Measurements from ENCODE around the gene ZBTB45. TPM values are rescaled to one million over a fixed set of nuclear protein-coding genes. Genes with fewer than 3 reads are reported as not detected.
A peak's percentile ranks its signal among the peaks of the same experiment; 100 is the strongest.

The ZBTB45 gene
- total and polyA plus RNA-seq, 2 donors from 2014 or later: 7.7 to 16.9 TPM

- Histone ChIP-seq H3K9ac (ENCODE audit: low read length in 3 of 3) (no peak overlapping the region), H3K27ac (ENCODE audit: low read depth in 2 of 2, low read length in 2 of 2) (no peak overlapping the region), H3K36me3 (ENCODE audit: control insufficient read depth in 2 of 3, insufficient read depth in 3 of 3, low read length in 3 of 3) (peaks cover 0 to 6% (median 6%) of the 10 kb centered on the region in 3 donors), H3K9me3 (ENCODE audit: control insufficient read depth in 2 of 3, insufficient read depth in 1 of 3, low read length in 3 of 3) (no peaks in the 10 kb centered on the region), H3K27me3 (ENCODE audit: control insufficient read depth, insufficient read depth, low read length) (no peaks in the 10 kb centered on the region), H3K4me1 (ENCODE audit: control insufficient read depth in 2 of 3, insufficient read depth in 2 of 3, low read depth in 1 of 3, low read length in 3 of 3) (peaks cover 4 to 19% (median 7%) of the 10 kb centered on the region in 3 donors), H3K4me3 (ENCODE audit: low read length in 3 of 3) (no peak overlapping the region)
- intact Hi-C loops (cut with DNase I): no loop called here
- DNase-seq (no peak), FAIRE-seq (no peak)
- TF ChIP-seq, protein P1, sequence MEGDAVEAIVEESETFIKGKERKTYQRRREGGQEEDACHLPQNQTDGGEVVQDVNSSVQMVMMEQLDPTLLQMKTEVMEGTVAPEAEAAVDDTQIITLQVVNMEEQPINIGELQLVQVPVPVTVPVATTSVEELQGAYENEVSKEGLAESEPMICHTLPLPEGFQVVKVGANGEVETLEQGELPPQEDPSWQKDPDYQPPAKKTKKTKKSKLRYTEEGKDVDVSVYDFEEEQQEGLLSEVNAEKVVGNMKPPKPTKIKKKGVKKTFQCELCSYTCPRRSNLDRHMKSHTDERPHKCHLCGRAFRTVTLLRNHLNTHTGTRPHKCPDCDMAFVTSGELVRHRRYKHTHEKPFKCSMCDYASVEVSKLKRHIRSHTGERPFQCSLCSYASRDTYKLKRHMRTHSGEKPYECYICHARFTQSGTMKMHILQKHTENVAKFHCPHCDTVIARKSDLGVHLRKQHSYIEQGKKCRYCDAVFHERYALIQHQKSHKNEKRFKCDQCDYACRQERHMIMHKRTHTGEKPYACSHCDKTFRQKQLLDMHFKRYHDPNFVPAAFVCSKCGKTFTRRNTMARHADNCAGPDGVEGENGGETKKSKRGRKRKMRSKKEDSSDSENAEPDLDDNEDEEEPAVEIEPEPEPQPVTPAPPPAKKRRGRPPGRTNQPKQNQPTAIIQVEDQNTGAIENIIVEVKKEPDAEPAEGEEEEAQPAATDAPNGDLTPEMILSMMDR (IDR thresholded peaks at IDR 0.05; ENCODE audit: borderline replicate concordance, extremely low read depth, insufficient read depth): no peak
These were observed 2.0 kb upstream of the ZBTB45 start for GRCh38 chr19:58521651-58522050.

DNA sequence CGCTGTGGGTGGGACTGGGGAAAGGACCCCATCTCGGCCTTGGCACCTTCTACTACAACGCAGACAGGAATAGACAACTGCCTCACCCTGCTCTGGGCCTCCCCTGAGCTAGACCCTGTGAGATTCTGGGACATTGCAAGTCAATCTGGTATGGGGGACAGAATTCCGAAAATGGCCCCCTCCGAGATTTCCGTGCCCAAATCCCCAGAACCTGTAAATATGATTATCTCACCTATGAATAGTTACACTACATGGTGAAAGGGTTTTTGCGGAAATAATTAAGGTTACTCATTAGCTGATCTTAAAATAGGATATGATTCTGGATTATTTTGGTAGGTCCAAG is 618 bp upstream of the ZBTB45 start:
- TF ChIP-seq, protein P1 (IDR thresholded peaks at IDR 0.05; ENCODE audit: borderline replicate concordance, extremely low read depth, insufficient read depth): no peak
- no peaks in the 10 kb centered on the region for H3K9me3 ChIP-seq (ENCODE audit: control insufficient read depth in 2 of 3, insufficient read depth in 1 of 3, low read length in 3 of 3)
- H3K36me3 ChIP-seq (ENCODE audit: control insufficient read depth in 2 of 3, insufficient read depth in 3 of 3, low read length in 3 of 3): peaks cover 0 to 10% (median 7%) of the 10 kb centered on the region in 3 donors
- DNase-seq: no peak
- intact Hi-C loops (cut with DNase I): no loop called here
- FAIRE-seq: no peak
- peaks cover 4 to 21% (median 7%) of the 10 kb centered on the region in 3 donors for H3K4me1 ChIP-seq (ENCODE audit: control insufficient read depth in 2 of 3, insufficient read depth in 2 of 3, low read depth in 1 of 3, low read length in 3 of 3)
- H3K4me3 ChIP-seq (ENCODE audit: low read length in 3 of 3): peak overlapping the region; percentile 85 to 90 (median 86)
- H3K27me3 ChIP-seq (ENCODE audit: control insufficient read depth, insufficient read depth, low read length): no peaks in the 10 kb centered on the region
- peak overlapping the region; percentile 24 to 70 (median 43) for H3K9ac ChIP-seq (ENCODE audit: low read length in 3 of 3)
- peak overlapping the region; percentile 88 to 97 for H3K27ac ChIP-seq (ENCODE audit: low read depth in 2 of 2, low read length in 2 of 2)

- Histone ChIP-seq H3K9me3 (ENCODE audit: control insufficient read depth in 2 of 3, insufficient read depth in 1 of 3, low read length in 3 of 3) (no peaks in the 10 kb centered on the region), H3K4me3 (ENCODE audit: low read length in 3 of 3) (peak overlapping the region; percentile 76 to 90 (median 86)), H3K36me3 (ENCODE audit: control insufficient read depth in 2 of 3, insufficient read depth in 3 of 3, low read length in 3 of 3) (peaks cover 0 to 10% (median 7%) of the 10 kb centered on the region in 3 donors), H3K27ac (ENCODE audit: low read depth in 2 of 2, low read length in 2 of 2) (peak overlapping the region; percentile 88 to 97), H3K27me3 (ENCODE audit: control insufficient read depth, insufficient read depth, low read length) (no peaks in the 10 kb centered on the region), H3K9ac (ENCODE audit: low read length in 3 of 3) (peak overlapping the region; percentile 60 to 74 (median 70)), H3K4me1 (ENCODE audit: control insufficient read depth in 2 of 3, insufficient read depth in 2 of 3, low read depth in 1 of 3, low read length in 3 of 3) (peaks cover 4 to 27% (median 7%) of the 10 kb centered on the region in 3 donors)
- intact Hi-C loops (cut with DNase I): no loop called here
- DNase-seq: peak; percentile 83 to 92 (median 87)
- FAIRE-seq: no peak
- TF ChIP-seq, protein P1 (IDR thresholded peaks at IDR 0.05; ENCODE audit: borderline replicate concordance, extremely low read depth, insufficient read depth): peak; percentile 60
These were observed 589 bp downstream of the ZBTB45 start for GRCh38 chr19:58519087-58519354.
